IMR-90 (cell line): ENCODE data around the gene MMEL1. TPM values are rescaled to one million over a fixed set of nuclear protein-coding genes. Genes with fewer than 3 reads are reported as not detected.

Source experiments
- ATAC-seq: fragments of 200-7000 bp; cut with Tn5 transposase; 2 replicates; pipeline ENCODE4 v1.9.1; 2020; ENCODE audit warnings: low read depth, mild to moderate bottlenecking, moderate library complexity
- BruUV-seq: library from RNA; stranded (reverse); fragments of 400-500 nt; replicated peaks from 2 replicates; lab custom pipeline; 2021; lab: Mats Ljungman, UMichigan
- CTCF ChIA-PET: fragments of 300-600 bp; formaldehyde crosslinking; extraction: SDS; loops from one replicate; lab custom pipeline; 2021; ENCODE audit warnings: antibody characterized with exemption; lab: Yijun Ruan, JAX
- POLR2A ChIA-PET: fragments of 300-600 bp; sonication (Branson Sonifier 250); formaldehyde crosslinking; loops from one replicate; lab custom pipeline; 2022; ENCODE audit warnings: antibody characterized with exemption; ENCODE audit not compliant: unreplicated experiment; lab: Charles Lee
- DNase-seq: peaks from one replicate; pipeline ENCODE4 v3.0.0; 2013
- H2AFZ ChIP-seq: replicated peaks from 2 replicates; pipeline ENCODE3; 2013; ENCODE audit warnings: low read length, mild to moderate bottlenecking; ENCODE audit not compliant: poor library complexity
- H2AK5ac ChIP-seq: 2 replicates; pipeline ENCODE4 v1.6.1; 2013; ENCODE audit warnings: low read depth, low read length, inconsistent platforms
- H2AK9ac ChIP-seq: replicated peaks from 2 replicates; pipeline ENCODE3; 2013; ENCODE audit warnings: mild to moderate bottlenecking, low read depth, low read length, moderate library complexity; ENCODE audit not compliant: poor library complexity
- H2BK120ac ChIP-seq: 2 replicates; pipeline ENCODE4 v1.6.1; 2013; ENCODE audit warnings: low read depth, low read length, inconsistent platforms
- H2BK15ac ChIP-seq: 3 replicates; pipeline ENCODE4 v1.6.1; 2013; ENCODE audit warnings: low read depth, low read length, inconsistent platforms
- H2BK20ac ChIP-seq: 2 replicates; pipeline ENCODE4 v1.6.1; 2013; ENCODE audit warnings: low read depth, mild to moderate bottlenecking, inconsistent platforms, low read length, moderate library complexity
- H2BK5ac ChIP-seq: 2 replicates; pipeline ENCODE4 v1.6.1; 2013; ENCODE audit warnings: mild to moderate bottlenecking, low read depth, low read length, inconsistent platforms; ENCODE audit not compliant: poor library complexity, severe bottlenecking
- H3K14ac ChIP-seq: replicated peaks from 2 replicates; pipeline ENCODE4 v1.6.1; 2013; ENCODE audit warnings: low read depth, low read length, inconsistent platforms
- H3K18ac ChIP-seq: 2 replicates; pipeline ENCODE4 v1.6.1; 2013; ENCODE audit warnings: low read depth, low read length, control low read depth
- H3K23ac ChIP-seq: 2 replicates; pipeline ENCODE4 v1.6.1; 2013; ENCODE audit warnings: low read depth, low read length, inconsistent platforms
- H3K27ac ChIP-seq: 2 replicates; pipeline ENCODE4 v1.5.1; 2013; ENCODE audit warnings: mild to moderate bottlenecking, control low read depth, low read length; ENCODE audit not compliant: insufficient read depth
- H3K27me3 ChIP-seq: 2 replicates; pipeline ENCODE4 v1.6.1; 2013; ENCODE audit warnings: low read length; ENCODE audit not compliant: control insufficient read depth, insufficient read depth
- H3K36me3 ChIP-seq: 2 replicates; pipeline ENCODE4 v1.6.1; 2013; ENCODE audit warnings: low read length, mixed read lengths; ENCODE audit not compliant: control insufficient read depth, insufficient read depth
- H3K4ac ChIP-seq: 2 replicates; pipeline ENCODE4 v1.6.1; 2013; ENCODE audit warnings: low read depth, low read length, inconsistent platforms
- H3K4me1 ChIP-seq: 2 replicates; pipeline ENCODE4 v1.6.1; 2013; ENCODE audit warnings: low read length, mixed read lengths; ENCODE audit not compliant: control insufficient read depth, insufficient read depth
- H3K4me2 ChIP-seq: 2 replicates; pipeline ENCODE4 v1.6.1; 2013; ENCODE audit warnings: low read depth, mild to moderate bottlenecking, control low read depth, low read length, moderate library complexity
- H3K4me3 ChIP-seq: 2 replicates; pipeline ENCODE4 v1.5.1; 2013; ENCODE audit warnings: low read depth, mild to moderate bottlenecking, control low read depth, low read length, moderate library complexity; ENCODE audit not compliant: insufficient read depth
- H3K56ac ChIP-seq: 2 replicates; pipeline ENCODE4 v1.6.1; 2013; ENCODE audit warnings: low read length, inconsistent platforms; ENCODE audit not compliant: insufficient read depth; ENCODE audit errors: extremely low read depth
- H3K79me1 ChIP-seq, 2 experiments: 2 replicates each; pipeline ENCODE4 v1.6.1; 2013; ENCODE audit warnings: low read length in 2 of 2, inconsistent platforms in 1 of 2, low read depth in 1 of 2
- H3K9ac ChIP-seq: 2 replicates; pipeline ENCODE4 v1.6.1; 2013; ENCODE audit warnings: low read depth, low read length, control low read depth
- H3K9me1 ChIP-seq: 2 replicates; pipeline ENCODE4 v1.6.1; 2013; ENCODE audit warnings: low read length, inconsistent platforms; ENCODE audit not compliant: insufficient read depth
- H3K9me3 ChIP-seq: 2 replicates; pipeline ENCODE4 v1.6.1; 2013; ENCODE audit warnings: low read length; ENCODE audit not compliant: control insufficient read depth, insufficient read depth
- H4K20me1 ChIP-seq: 2 replicates; pipeline ENCODE4 v1.6.1; 2013; ENCODE audit warnings: low read length, inconsistent platforms; ENCODE audit not compliant: insufficient read depth
- H4K5ac ChIP-seq: 2 replicates; pipeline ENCODE4 v1.6.1; 2013; ENCODE audit warnings: mild to moderate bottlenecking, low read depth, low read length, control low read depth
- H4K8ac ChIP-seq, 2 experiments: 2 replicates each; pipeline ENCODE4 v1.6.1; 2013; ENCODE audit warnings: low read depth in 2 of 2, low read length in 2 of 2, control low read depth in 1 of 2, inconsistent platforms in 1 of 2
- H4K91ac ChIP-seq: 2 replicates; pipeline ENCODE4 v1.6.1; 2013; ENCODE audit warnings: low read depth, low read length, inconsistent platforms; ENCODE audit not compliant: insufficient read depth
- BHLHE40 ChIP-seq: fragments of 150-350 bp; IDR thresholded peaks from 2 replicates; pipeline ENCODE4 v1.6.1; 2016; ENCODE audit warnings: mild to moderate bottlenecking, low read depth, low read length
- CEBPB ChIP-seq: IDR thresholded peaks from 2 replicates; pipeline ENCODE4 v1.6.1; 2012; ENCODE audit warnings: low read depth, low read length, improper control_type of control experiment
- CHD1 ChIP-seq: IDR thresholded peaks from 2 replicates; pipeline ENCODE4 v1.6.1; 2012; ENCODE audit warnings: low read depth, low read length, improper control_type of control experiment
- ELK1 ChIP-seq: fragments of 150-350 bp; IDR thresholded peaks from 2 replicates; pipeline ENCODE4 v1.6.1; 2016; ENCODE audit warnings: low read depth, mild to moderate bottlenecking, low read length, moderate library complexity, borderline replicate concordance
- FOS ChIP-seq: fragments of 150-350 bp; IDR thresholded peaks from 2 replicates; pipeline ENCODE4 v1.6.1; 2016; ENCODE audit warnings: low read depth, low read length
- MXI1 ChIP-seq: IDR thresholded peaks from 2 replicates; pipeline ENCODE4 v1.6.1; 2012; ENCODE audit warnings: low read depth, mild to moderate bottlenecking, low read length, moderate library complexity, borderline replicate concordance
- POLR2A ChIP-seq: IDR thresholded peaks from 2 replicates; pipeline ENCODE4 v1.6.1; 2012; ENCODE audit warnings: mild to moderate bottlenecking, low read depth, low read length
- RFX5 ChIP-seq: IDR thresholded peaks from 2 replicates; pipeline ENCODE4 v1.8.0; 2012; ENCODE audit warnings: low read depth, mild to moderate bottlenecking, low read length, moderate library complexity
- SMC3 ChIP-seq: fragments of 150-350 bp; IDR thresholded peaks from 2 replicates; pipeline ENCODE4 v1.6.1; 2016; ENCODE audit warnings: low read depth, mild to moderate bottlenecking, antibody characterized with exemption, low read length, moderate library complexity
- USF2 ChIP-seq: fragments of 150-350 bp; IDR thresholded peaks from 2 replicates; pipeline ENCODE4 v1.6.1; 2017; ENCODE audit warnings: mild to moderate bottlenecking, antibody characterized with exemption, low read length, low read depth
- WGBS, 2 experiments: methylation state at CpG; one replicate each; pipeline versions ENCODE4 v1.1.5 to v1.1.7; 2013; ENCODE audit warnings: missing lambda C conversion rate in 2 of 2; ENCODE audit not compliant: insufficient read length in 1 of 2; ENCODE audit errors: extremely low coverage in 2 of 2; 5-methylcytosine and 5-hydroxymethylcytosine counted together
- dilution Hi-C: fragments of 300-500 bp; cut with HindIII; formaldehyde crosslinking; loops from one replicate; pipeline ENCODE4 v1.14.3; 2018; ENCODE audit warnings: low sequenced_read_pairs; ENCODE audit not compliant: unreplicated experiment
- in situ Hi-C: fragments of 300-500 bp; cut with MboI; formaldehyde crosslinking; loops from 3 replicates; pipeline ENCODE4 v1.14.3; 2019; ENCODE audit warnings: low sequenced_read_pairs, inconsistent platforms, mixed read lengths
- intact Hi-C: fragments of 100-400 bp; cut with micrococcal nuclease; formaldehyde crosslinking; loops from 2 replicates; pipeline ENCODE4 v1.10.0; 2022
- polyA plus RNA-seq, 3 experiments: library from polyadenylated mRNA; depleted of rRNA; stranded (reverse); fragments of >200 nt; gene quantifications; 2 replicates each; pipeline ENCODE4 v1.2.3, GENCODE V29; 2012; ENCODE audit warnings: low replicate concordance in 1 of 3
- total RNA-seq: library from RNA; depleted of rRNA; stranded (reverse); fragments of >200 nt; gene quantifications from 2 replicates; pipeline ENCODE4 v1.2.3, GENCODE V29; 2012

MMEL1 gene
- total and polyA plus RNA-seq, 2 of the 4 experiments (the other 2 are of a cell fraction): under 0.01 to 0.12 TPM

- Histone ChIP-seq H3K4me2 (no peak overlapping the region), H3K79me1 (no peaks in the 10 kb centered on the region), H3K18ac (no peak overlapping the region), H4K5ac (no peak overlapping the region), H3K4me3 (no peak overlapping the region), H2BK20ac (no peak overlapping the region), H3K9ac (no peak overlapping the region), H3K56ac (no peak overlapping the region), H3K14ac (no peak overlapping the region), H2AK5ac (no peak overlapping the region), H2AK9ac (no peak overlapping the region), H2BK120ac (no peak overlapping the region), H2BK15ac (no peak overlapping the region), H3K9me1 (no peaks in the 10 kb centered on the region), H4K8ac (no peak overlapping the region), H3K9me3 (0 out of 2 replicates have a peak, but pooled peaks cover 2% of the 10 kb centered on the region), H4K20me1 (no peaks in the 10 kb centered on the region), H4K91ac (no peak overlapping the region), H3K23ac (no peak overlapping the region), H2BK5ac (no peak overlapping the region), H3K27ac (no peak overlapping the region), H3K4ac (no peak overlapping the region), H3K27me3 (no peaks in the 10 kb centered on the region; the same call in 1 of the 2 replicates), H2AFZ (no peak overlapping the region), H3K36me3 (no peaks in the 10 kb centered on the region), H3K4me1 (no peaks in the 10 kb centered on the region; the same call in 1 of the 2 replicates)
- intact Hi-C loops: no loop called here
- no CpG with 5 or more reads among the region's 3 CpGs for WGBS, 2 experiments
- in situ Hi-C loops: no loop called here
- DNase-seq: no peak
- CTCF ChIA-PET: no interaction called here
- POLR2A ChIA-PET: no interaction called here
- no peak for ATAC-seq
- TF ChIP-seq FOS (no peak), SMC3 (no peak), USF2 (no peak), RFX5 (no peak), CEBPB (no peak), ELK1 (no peak), BHLHE40 (no peak), MXI1 (no peak), POLR2A (no peak), CHD1 (no peak)
- dilution Hi-C loops: no loop called here
- no TSS peak for BruUV-seq
Observed at GRCh38 chr1:2598329-2598931, 34.4 kb downstream of the MMEL1 start.
